LNCAP (cell line): ENCODE data around the gene SLFN5.

ENCODE experiments used
- TF ChIP-seq, protein P1 (sequence below): fragments of 450-650 bp; IDR thresholded peaks from 2 replicates; pipeline ENCODE4 v1.5.1; 2017; ENCODE audit warnings: mild to moderate bottlenecking

Gene SLFN5

GRCh38 chr17:35312346-35312745 is 69.5 kb downstream of the SLFN5 start:
- TF ChIP-seq, protein P1, sequence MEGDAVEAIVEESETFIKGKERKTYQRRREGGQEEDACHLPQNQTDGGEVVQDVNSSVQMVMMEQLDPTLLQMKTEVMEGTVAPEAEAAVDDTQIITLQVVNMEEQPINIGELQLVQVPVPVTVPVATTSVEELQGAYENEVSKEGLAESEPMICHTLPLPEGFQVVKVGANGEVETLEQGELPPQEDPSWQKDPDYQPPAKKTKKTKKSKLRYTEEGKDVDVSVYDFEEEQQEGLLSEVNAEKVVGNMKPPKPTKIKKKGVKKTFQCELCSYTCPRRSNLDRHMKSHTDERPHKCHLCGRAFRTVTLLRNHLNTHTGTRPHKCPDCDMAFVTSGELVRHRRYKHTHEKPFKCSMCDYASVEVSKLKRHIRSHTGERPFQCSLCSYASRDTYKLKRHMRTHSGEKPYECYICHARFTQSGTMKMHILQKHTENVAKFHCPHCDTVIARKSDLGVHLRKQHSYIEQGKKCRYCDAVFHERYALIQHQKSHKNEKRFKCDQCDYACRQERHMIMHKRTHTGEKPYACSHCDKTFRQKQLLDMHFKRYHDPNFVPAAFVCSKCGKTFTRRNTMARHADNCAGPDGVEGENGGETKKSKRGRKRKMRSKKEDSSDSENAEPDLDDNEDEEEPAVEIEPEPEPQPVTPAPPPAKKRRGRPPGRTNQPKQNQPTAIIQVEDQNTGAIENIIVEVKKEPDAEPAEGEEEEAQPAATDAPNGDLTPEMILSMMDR = no peak

DNA sequence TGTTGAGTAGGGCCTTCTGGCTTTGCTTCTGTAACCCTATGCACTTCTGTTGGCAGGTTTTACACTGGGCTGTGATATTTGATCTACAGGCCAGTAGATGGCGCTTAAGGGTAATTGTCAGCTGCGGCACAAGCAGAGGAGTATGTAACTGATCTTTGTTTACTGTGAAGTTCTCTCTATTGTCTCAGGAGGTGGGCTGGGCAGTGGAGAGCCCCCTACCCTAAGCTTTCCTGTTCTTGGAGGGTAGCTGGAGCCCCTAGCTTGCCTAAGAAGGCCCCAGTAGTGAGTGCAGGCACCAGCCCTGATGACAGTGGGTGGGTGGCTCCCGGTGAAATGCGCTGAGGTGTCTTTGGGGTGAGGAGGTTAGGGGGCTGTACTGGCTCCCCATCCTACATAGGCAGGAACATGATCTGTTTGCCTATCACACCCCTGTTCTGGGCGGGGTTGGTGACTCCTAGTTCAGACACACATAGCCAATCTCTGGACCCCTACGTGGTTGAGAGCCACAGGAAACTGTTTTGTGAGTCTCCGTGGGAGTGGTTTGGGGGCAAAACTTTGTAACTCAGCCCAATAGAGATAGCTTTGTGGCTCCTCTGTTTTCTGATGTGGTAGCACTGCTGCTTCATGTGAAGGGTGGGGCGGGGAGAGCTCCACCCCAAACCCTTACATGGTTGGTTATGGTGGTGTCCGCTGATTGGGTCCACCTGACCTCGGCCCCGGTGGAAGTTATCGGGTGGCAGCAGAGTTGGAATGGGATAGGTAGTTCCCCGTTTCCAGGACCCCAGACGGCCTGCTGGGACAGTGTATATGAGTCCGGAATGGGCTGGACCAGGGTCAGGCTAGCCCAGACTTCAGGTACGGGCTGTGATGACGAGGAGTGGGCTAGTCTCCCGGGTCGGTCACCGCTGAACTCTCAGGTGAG is 70.2 kb downstream of the SLFN5 start:
- TF ChIP-seq, protein P1 = peak; percentile 75

- TF ChIP-seq, protein P1 = no peak
Observed at GRCh38 chr17:35313875-35314409, 71.1 kb downstream of the SLFN5 start.

- TF ChIP-seq, protein P1 = no peak
Observed at GRCh38 chr17:35314415-35315216, 71.7 kb downstream of the SLFN5 start.

- TF ChIP-seq, protein P1 = no peak
Observed at GRCh38 chr17:35315283-35315682, 72.4 kb downstream of the SLFN5 start.

GRCh38 chr17:35315971-35316370 is 73.1 kb downstream of the SLFN5 start:
- TF ChIP-seq, protein P1 = no peak

DNA sequence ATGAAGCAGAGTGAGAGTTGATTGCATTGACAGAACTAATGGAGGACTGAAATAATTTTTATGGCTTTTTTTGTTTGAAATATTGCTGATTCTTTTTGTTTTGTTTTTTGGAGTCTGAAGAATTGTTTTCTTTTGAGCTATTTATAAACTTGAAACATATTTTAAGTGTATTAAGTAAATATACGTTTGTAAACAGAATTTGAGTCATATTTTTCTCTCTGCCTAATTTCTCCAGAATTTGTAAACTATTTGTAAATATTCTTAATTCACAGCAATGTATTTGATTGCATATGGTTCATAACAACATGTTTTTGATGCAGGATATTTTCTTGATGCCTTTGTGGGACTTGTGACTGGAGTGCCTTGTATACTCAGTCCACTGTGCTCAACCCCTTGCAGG is 79.9 kb downstream of the SLFN5 start:
- TF ChIP-seq, protein P1 = no peak
